Measurements from ENCODE around the gene GEMIN2. TPM values are rescaled to one million over a fixed set of nuclear protein-coding genes. Genes with fewer than 3 reads are reported as not detected.

Gene GEMIN2
- polyA plus RNA-seq, 1 of the 3 experiments (the other 2 are of a cell fraction), result 13.2 TPM

GRCh38 chr14:39180553-39180952, 66.4 kb downstream of the GEMIN2 start:
- Histone ChIP-seq H3K9ac (no peak overlapping the region), H3K36me3 (replicated peaks in 1 of 2; ENCODE audit: control insufficient read depth in 1 of 2, insufficient read depth in 2 of 2, low read length in 1 of 2) (peaks cover 57 to 60% of the 10 kb centered on the region in 2 experiments), H3K4me1 (ENCODE audit: control insufficient read depth in 1 of 2, insufficient read depth in 2 of 2, low read depth in 1 of 2, low read length in 1 of 2) (peaks cover 0 to 4% of the 10 kb centered on the region in 2 experiments; a peak in 3 of 4 replicates), H3K9me2 (no peaks in the 10 kb centered on the region), H3F3A (replicated peaks; ENCODE audit: insufficient read depth) (peaks cover 21% of the 10 kb centered on the region), H2AFZ (ENCODE audit: low read depth) (no peak overlapping the region), H3K4me3 (ENCODE audit: low read depth in 2 of 2, low read length in 1 of 2) (no peak overlapping the region), H3K4me2 (no peak overlapping the region), H4K20me1 (ENCODE audit: insufficient read depth) (no peaks in the 10 kb centered on the region), H3K27ac (ENCODE audit: low read depth in 2 of 2, low read length in 1 of 2) (no peak overlapping the region), H3K27me3 (ENCODE audit: insufficient read depth) (no peaks in the 10 kb centered on the region), H3K79me2 (ENCODE audit: insufficient read depth) (peaks cover 38% of the 10 kb centered on the region), H3K9me3 (no peaks in the 10 kb centered on the region)
- TF ChIP-seq FOXJ3 (CRISPR knock-in tag; IDR thresholded peaks at IDR 0.05), result no peak
- TF ChIP-seq MAX (IDR thresholded peaks at IDR 0.05; ENCODE audit: low read depth), result no peak
- no peak for TF ChIP-seq CHD2 (IDR thresholded peaks at IDR 0.05; ENCODE audit: low read length, partially characterized antibody)
- no peak for TF ChIP-seq RXRA (IDR thresholded peaks at IDR 0.05; ENCODE audit: borderline replicate concordance, low read depth)
- no peak for TF ChIP-seq RCOR1 (IDR thresholded peaks at IDR 0.05; ENCODE audit: low read length)
- no peak for TF ChIP-seq EZH2phosphoT487 (IDR thresholded peaks at IDR 0.05; ENCODE audit: borderline replicate concordance, low read depth)
- TF ChIP-seq USF2 (IDR thresholded peaks at IDR 0.05; ENCODE audit: borderline replicate concordance, low read depth, low read length), result no peak
- TF ChIP-seq FOXM1 (IDR thresholded peaks at IDR 0.05; ENCODE audit: low read depth), result no peak
- TF ChIP-seq SMC3 (IDR thresholded peaks at IDR 0.05; ENCODE audit: low read depth, low read length), result no peak
- TF ChIP-seq GATA2 (CRISPR knock-in tag; IDR thresholded peaks at IDR 0.05), result no peak
- TF ChIP-seq TAF1 (IDR thresholded peaks at IDR 0.05; ENCODE audit: borderline replicate concordance, low read depth, low read length), result no peak
- TF ChIP-seq REST (IDR thresholded peaks at IDR 0.05; ENCODE audit: low read depth, low read length), result no peak
- TF ChIP-seq JUND (IDR thresholded peaks at IDR 0.05), result no peak
- no peak for TF ChIP-seq MXI1 (IDR thresholded peaks at IDR 0.05; ENCODE audit: low read depth, low read length)
- TF ChIP-seq TCF12 (IDR thresholded peaks at IDR 0.05), result no peak
- TF ChIP-seq USF1 (IDR thresholded peaks at IDR 0.05; ENCODE audit: borderline replicate concordance, low read depth), result no peak
- ChIA-PET CTCF (no interaction called here), POLR2A (no interaction called here)
- no peak for DNase-seq
- 83% methylated on average over 5 of the region's 5 CpGs for WGBS (ENCODE audit: low lambda C conversion rate)

Measured in SK-N-SH (cell line).